ENCODE results near the gene VAV3. TPM values are rescaled to one million over a fixed set of nuclear protein-coding genes. Genes with fewer than 3 reads are reported as not detected.

VAV3 gene
- total and polyA plus RNA-seq, 2 of the 8 experiments (the other 6 are each of a cell fraction or from before 2014, with no cell fraction given): 2.9 to 7.9 TPM

- Histone ChIP-seq H3K79me1 (ENCODE audit: low read depth, low read length) (no peaks in the 10 kb centered on the region), H4K8ac (ENCODE audit: extremely low read depth, insufficient read depth, low read length) (no peak overlapping the region), H3K56ac (replicated peaks; ENCODE audit: insufficient read length, low read depth, low read length) (no peak overlapping the region), H2BK120ac (replicated peaks; ENCODE audit: low read depth, low read length) (no peak overlapping the region), H3K18ac (ENCODE audit: extremely low read depth, low read length) (no peak overlapping the region), H4K5ac (ENCODE audit: insufficient read length, low read depth, low read length) (no peak overlapping the region), H2BK5ac (ENCODE audit: low read depth, low read length) (no peak overlapping the region), H3K4ac (replicated peaks; ENCODE audit: insufficient read length, low read depth, low read length) (no peak overlapping the region), H4K91ac (replicated peaks; ENCODE audit: insufficient read length, low read length) (no peak overlapping the region), H2BK20ac (ENCODE audit: low read length) (no peak overlapping the region), H3K14ac (ENCODE audit: insufficient read length) (no peak overlapping the region), H3K4me2 (ENCODE audit: insufficient read depth in 1 of 2, low read depth in 2 of 2, low read length in 2 of 2) (no peak overlapping the region), H3K79me2 (ENCODE audit: control insufficient read depth in 1 of 2, insufficient read depth in 2 of 2, low read length in 2 of 2) (no peaks in the 10 kb centered on the region), H3K27me3 (replicated peaks in 1 of 4; ENCODE audit: control insufficient read depth in 3 of 4, extremely low read depth in 1 of 4, insufficient read depth in 3 of 4, low read length in 3 of 4) (no peaks in the 10 kb centered on the region), H2AK5ac (ENCODE audit: low read depth, low read length) (no peak overlapping the region), H3K36me3 (ENCODE audit: control insufficient read depth in 2 of 4, insufficient read depth in 4 of 4, low read length in 3 of 4) (no peaks in the 10 kb centered on the region), H3K4me3 (ENCODE audit: extremely low read depth in 1 of 4, insufficient read depth in 2 of 4, low read depth in 3 of 4, low read length in 4 of 4) (no peak overlapping the region), H3K9ac (replicated peaks in 1 of 4; ENCODE audit: extremely low read depth in 1 of 4, low read depth in 3 of 4, low read length in 3 of 4) (no peak overlapping the region), H2BK15ac (ENCODE audit: low read length) (no peak overlapping the region), H4K20me1 (replicated peaks in 1 of 2; ENCODE audit: control insufficient read depth in 1 of 2, insufficient read depth in 2 of 2, low read length in 2 of 2) (no peaks in the 10 kb centered on the region), H2AFZ (ENCODE audit: low read length) (no peak overlapping the region), H3K4me1 (replicated peaks in 1 of 4; ENCODE audit: control insufficient read depth in 3 of 4, insufficient read depth in 4 of 4, low read length in 3 of 4) (no peaks in the 10 kb centered on the region), H3K9me3 (ENCODE audit: insufficient read depth in 2 of 2, low read depth in 1 of 2, low read length in 1 of 2) (no peaks in the 10 kb centered on the region), H3K27ac (ENCODE audit: low read depth, low read length) (no peak overlapping the region), H3K23me2 (ENCODE audit: low read depth, low read length) (no peaks in the 10 kb centered on the region), H3K23ac (ENCODE audit: insufficient read length) (no peak overlapping the region), H2BK12ac (ENCODE audit: low read depth, low read length) (no peak overlapping the region)
- ChIA-PET POLR2A (ENCODE audit: partially characterized antibody) (no interaction called here), CTCF (ENCODE audit: partially characterized antibody) (interaction anchor here (0.7 kb wide), 1 partner anchor 9 kb away, joined by 3 read pairs; no protein-coding TSS in a partner anchor)
- 97% methylated on average over 6 of the region's 6 CpGs; no CpG with 5 or more reads in 1 of the 2 experiments for whole genome bisulfite sequencing, 2 experiments (ENCODE audit: extremely low coverage in 1 of 2, insufficient coverage in 1 of 2, insufficient read length in 1 of 2, insufficient replicate concordance in 2 of 2, low coverage in 1 of 2, low lambda C conversion rate in 2 of 2, missing lambda C conversion rate in 1 of 2)
- DNase-seq (ENCODE audit: low read depth in 1 of 2, low spot score in 2 of 2) (no peak), FAIRE-seq (no peak)
- TF ChIP-seq POU5F1 (IDR thresholded peaks at IDR 0.05; ENCODE audit: low read depth, low read length): no peak
- no peak for TF ChIP-seq RBBP5 (IDR thresholded peaks at IDR 0.05; ENCODE audit: borderline replicate concordance, low read depth, low read length)
- no peak for TF ChIP-seq BACH1 (IDR thresholded peaks at IDR 0.05; ENCODE audit: low read length)
- no peak for TF ChIP-seq TAF7 (optimal IDR thresholded peaks at IDR 0.05; ENCODE audit: borderline replicate concordance, low read depth, low read length)
- no peak for TF ChIP-seq TBP (IDR thresholded peaks at IDR 0.05; ENCODE audit: low read depth, low read length)
- no peak for TF ChIP-seq SAP30 (IDR thresholded peaks at IDR 0.05; ENCODE audit: insufficient read depth, insufficient replicate concordance, low read length)
- TF ChIP-seq BCL11A (IDR thresholded peaks at IDR 0.05; ENCODE audit: low read depth in 2 of 2, low read length in 2 of 2): no peak
- no peak for TF ChIP-seq CREB1 (IDR thresholded peaks at IDR 0.05)
- no peak for TF ChIP-seq SIRT6 (IDR thresholded peaks at IDR 0.05; ENCODE audit: low read length)
- TF ChIP-seq SP1 (IDR thresholded peaks at IDR 0.05; ENCODE audit: low read depth, low read length): no peak
- TF ChIP-seq TAF1 (IDR thresholded peaks at IDR 0.05; ENCODE audit: low read depth, low read length): no peak
- TF ChIP-seq JUN (IDR thresholded peaks at IDR 0.05; ENCODE audit: low read depth, low read length): no peak
- TF ChIP-seq SIN3A (conservative IDR thresholded peaks at IDR 0.05 in 1 of 2, IDR thresholded peaks at IDR 0.05 in 1 of 2; ENCODE audit: low read depth in 1 of 2, low read length in 2 of 2): no peak
- no peak for TF ChIP-seq TEAD4 (IDR thresholded peaks at IDR 0.05; ENCODE audit: low read depth, low read length)
- TF ChIP-seq CBX8 (IDR thresholded peaks at IDR 0.05; ENCODE audit: borderline replicate concordance, low read depth, low read length): no peak
- no peak for TF ChIP-seq CEBPB (IDR thresholded peaks at IDR 0.05; ENCODE audit: low read depth, low read length)
These were observed 258.8 kb downstream of the VAV3 start for GRCh38 chr1:107706182-107706581.
